Measurements from ENCODE around the gene OR51E1. TPM values are rescaled to one million over a fixed set of nuclear protein-coding genes. Genes with fewer than 3 reads are reported as not detected.

The OR51E1 gene
- total and polyA plus RNA-seq, 2 donors (not counting 3 experiments of a cell fraction or from before 2014, with no cell fraction given), result not detected

GRCh38 chr11:4615856-4616444 lies 27.8 kb upstream of the OR51E1 start:
- FAIRE-seq, result no peak
- no peak overlapping the region for H3K4me3 ChIP-seq (replicated peaks in 1 of 3; ENCODE audit: insufficient read depth in 1 of 3, low read depth in 1 of 3, low read length in 3 of 3)
- no peaks in the 10 kb centered on the region for H3K36me3 ChIP-seq (ENCODE audit: control insufficient read depth in 2 of 2, extremely low read depth in 1 of 2, insufficient read depth in 2 of 2, low read length in 2 of 2)
- no peak for DNase-seq (ENCODE audit: low read depth, low spot score)
- BruUV-seq (replicated peaks), result no TSS peak
- no peak overlapping the region for H3K27ac ChIP-seq (ENCODE audit: insufficient read depth, low read depth, low read length)
- intact Hi-C loops (cut with micrococcal nuclease), result no loop called here
- no peaks in the 10 kb centered on the region for H3K4me1 ChIP-seq (ENCODE audit: control insufficient read depth, extremely low read depth, insufficient read depth, low read length)
- no peak overlapping the region for H2AFZ ChIP-seq (ENCODE audit: low read depth, low read length)
- H3K9me1 ChIP-seq (replicated peaks; ENCODE audit: control insufficient read depth, extremely low read depth, insufficient read depth, low read length), result no peaks in the 10 kb centered on the region
- CTCF ChIA-PET, result interaction anchor here (0.6 to 1.0 kb wide), 2 partner anchors 11 to 67 kb away, joined by 3 to 6 read pairs; no protein-coding TSS in a partner anchor
- dilution Hi-C loops (cut with MboI; ENCODE audit: extremely low pct_ligation_motif_present, low sequenced_read_pairs), result no loop called here
- POLR2A ChIA-PET, result no interaction called here
- H3K9ac ChIP-seq (replicated peaks; ENCODE audit: extremely low read depth, insufficient read depth, low read length), result no peak overlapping the region
- H3K79me2 ChIP-seq (ENCODE audit: control insufficient read depth, insufficient read depth, low read length), result no peaks in the 10 kb centered on the region
- no peaks in the 10 kb centered on the region for H4K20me1 ChIP-seq (replicated peaks; ENCODE audit: control insufficient read depth, extremely low read depth, insufficient read depth, low read length)
- TF ChIP-seq POLR2A (IDR thresholded peaks at IDR 0.05; ENCODE audit: low read depth, low read length) (no peak), FOS (IDR thresholded peaks at IDR 0.05; ENCODE audit: borderline replicate concordance, insufficient read depth, low read length) (no peak), MYC (IDR thresholded peaks at IDR 0.05; ENCODE audit: low read depth, low read length) (no peak), POLR2AphosphoS5 (IDR thresholded peaks at IDR 0.05; ENCODE audit: insufficient read depth, low read depth, low read length) (no peak), GATA2 (IDR thresholded peaks at IDR 0.05; ENCODE audit: insufficient read depth, insufficient read length, low read depth, low read length) (no peak), EZH2 (IDR thresholded peaks at IDR 0.05; ENCODE audit: borderline replicate concordance, low read depth, low read length, severe bottlenecking) (no peak), MAX (IDR thresholded peaks at IDR 0.05; ENCODE audit: insufficient read depth, insufficient read length) (no peak), JUN (IDR thresholded peaks at IDR 0.05; ENCODE audit: borderline replicate concordance, insufficient read depth, insufficient read length, low read depth) (no peak), CTCF (IDR thresholded peaks at IDR 0.05; ENCODE audit: extremely low read depth in 1 of 2, insufficient read depth in 1 of 2, low read depth in 1 of 2, low read length in 2 of 2) (no peak)
- peaks cover 0 to 2% of the 10 kb centered on the region in 2 experiments for H3K27me3 ChIP-seq (ENCODE audit: control insufficient read depth in 2 of 2, insufficient read depth in 2 of 2, low read length in 2 of 2)
- H3K4me2 ChIP-seq (ENCODE audit: insufficient read depth, low read length), result no peak overlapping the region
- H3K9me3 ChIP-seq (replicated peaks; ENCODE audit: control insufficient read depth, insufficient read depth, low read length), result no peaks in the 10 kb centered on the region

Measured in endothelial cell of umbilical vein (primary cell).